H1 (cell line): ENCODE data around the gene PCGF3. TPM values are rescaled to one million over a fixed set of nuclear protein-coding genes. Genes with fewer than 3 reads are reported as not detected.

Source experiments
- CTCF ChIA-PET: fragments of 300-600 bp; sonication (Branson Sonifier 250); formaldehyde crosslinking; loops from one replicate; lab custom pipeline; 2021; ENCODE audit not compliant: partially characterized antibody; lab: Charles Lee
- POLR2A ChIA-PET: fragments of 300-600 bp; sonication (Branson Sonifier 250); formaldehyde crosslinking; loops from one replicate; lab custom pipeline; 2021; ENCODE audit warnings: inconsistent platforms; ENCODE audit not compliant: partially characterized antibody; lab: Charles Lee
- DNase-seq, 2 experiments: peaks; one replicate each; pipeline versions ENCODE4 v3.0.0 to v3.0.0-alpha.2; 2010 to 2022; ENCODE audit warnings: low spot score in 2 of 2, low read depth in 1 of 2, mixed read lengths in 1 of 2
- FAIRE-seq: peaks from 2 replicates; lab custom pipeline; 2011; peaks lifted over from hg19 to GRCh38; lab: Jason Lieb, UNC
- H2AFZ ChIP-seq: 2 replicates; pipeline ENCODE4 v1.8.1; 2012; ENCODE audit warnings: low read length, inconsistent platforms
- H2AK5ac ChIP-seq: 2 replicates; pipeline ENCODE4 v1.6.1; 2013; ENCODE audit warnings: low read depth, low read length
- H2BK120ac ChIP-seq: replicated peaks from 2 replicates; pipeline ENCODE3; 2013; ENCODE audit warnings: low read depth, low read length, inconsistent platforms
- H2BK12ac ChIP-seq: 2 replicates; pipeline ENCODE4 v1.6.1; 2013; ENCODE audit warnings: low read depth, low read length
- H2BK15ac ChIP-seq: 2 replicates; pipeline ENCODE4 v1.6.1; 2013; ENCODE audit warnings: low read length
- H2BK20ac ChIP-seq: 2 replicates; pipeline ENCODE4 v1.6.1; 2013; ENCODE audit warnings: low read length
- H2BK5ac ChIP-seq: 2 replicates; pipeline ENCODE4 v1.6.1; 2013; ENCODE audit warnings: low read depth, low read length
- H3K14ac ChIP-seq: 2 replicates; pipeline ENCODE4 v1.6.1; 2013; ENCODE audit warnings: inconsistent platforms; ENCODE audit not compliant: insufficient read length
- H3K18ac ChIP-seq: 2 replicates; pipeline ENCODE4 v1.6.1; 2013; ENCODE audit warnings: low read length; ENCODE audit errors: extremely low read depth
- H3K23ac ChIP-seq: 2 replicates; pipeline ENCODE4 v1.6.1; 2013; ENCODE audit warnings: inconsistent platforms; ENCODE audit not compliant: insufficient read length
- H3K23me2 ChIP-seq: 2 replicates; pipeline ENCODE4 v1.6.1; 2013; ENCODE audit warnings: low read depth, low read length
- H3K27ac ChIP-seq: 2 replicates; pipeline ENCODE4 v1.6.1; 2011; ENCODE audit warnings: low read depth, low read length, inconsistent platforms
- H3K27me3 ChIP-seq, 4 experiments: replicated peaks in 1 of 4; 1 replicate in 1 of 4; 2 replicates in 3 of 4; pipeline versions ENCODE4 v1.6.1 to v1.8.1; 2011 to 2013; ENCODE audit warnings: low read length in 3 of 4, mild to moderate bottlenecking in 3 of 4, inconsistent platforms in 2 of 4, mixed read lengths in 2 of 4, moderate library complexity in 1 of 4; ENCODE audit not compliant: control insufficient read depth in 3 of 4, insufficient read depth in 3 of 4; ENCODE audit errors: extremely low read depth in 1 of 4
- H3K36me3 ChIP-seq, 4 experiments: 2 replicates each; pipeline versions ENCODE4 v1.6.1 to v1.8.1; 2011 to 2013; ENCODE audit warnings: mild to moderate bottlenecking in 4 of 4, low read length in 3 of 4, moderate library complexity in 2 of 4, control low read depth in 1 of 4, inconsistent platforms in 1 of 4; ENCODE audit not compliant: insufficient read depth in 4 of 4, control insufficient read depth in 2 of 4
- H3K4ac ChIP-seq: replicated peaks from 2 replicates; pipeline ENCODE3; 2013; ENCODE audit warnings: low read length, low read depth, mixed read lengths, inconsistent platforms; ENCODE audit not compliant: insufficient read length
- H3K4me1 ChIP-seq, 4 experiments: replicated peaks in 1 of 4; 1 replicate in 1 of 4; 2 replicates in 3 of 4; pipeline versions ENCODE4 v1.6.1 to v1.8.1; 2011 to 2013; ENCODE audit warnings: low read length in 3 of 4, inconsistent platforms in 2 of 4, mixed read lengths in 1 of 4; ENCODE audit not compliant: insufficient read depth in 4 of 4, control insufficient read depth in 3 of 4
- H3K4me2 ChIP-seq, 2 experiments: 2 replicates each; pipeline versions ENCODE4 v1.6.1 to v1.8.1; 2011 to 2013; ENCODE audit warnings: low read depth in 2 of 2, low read length in 2 of 2, control low read depth in 1 of 2, inconsistent platforms in 1 of 2, mild to moderate bottlenecking in 1 of 2; ENCODE audit not compliant: insufficient read depth in 1 of 2
- H3K4me3 ChIP-seq, 4 experiments: fragments of 200-600, 300-600 bp in 1 of 4; sonication (generic), shearing (Covaris generic), sonication (Bioruptor Twin) in 1 of 4; 2 replicates each; pipeline versions ENCODE4 v1.5.1 to v1.8.1; 2011 to 2016; ENCODE audit warnings: low read length in 4 of 4, low read depth in 3 of 4, control low read depth in 2 of 4, inconsistent platforms in 2 of 4, mild to moderate bottlenecking in 2 of 4, mixed read lengths in 1 of 4, moderate library complexity in 1 of 4; ENCODE audit not compliant: insufficient read depth in 2 of 4; ENCODE audit errors: extremely low read depth in 1 of 4
- H3K56ac ChIP-seq: replicated peaks from 2 replicates; pipeline ENCODE3; 2013; ENCODE audit warnings: low read depth, mild to moderate bottlenecking, mixed read lengths, low read length, inconsistent platforms; ENCODE audit not compliant: insufficient read length
- H3K79me1 ChIP-seq: 2 replicates; pipeline ENCODE4 v1.6.1; 2013; ENCODE audit warnings: low read depth, low read length, control low read depth
- H3K79me2 ChIP-seq, 2 experiments: 2 replicates each; pipeline versions ENCODE4 v1.6.1 to v1.8.1; 2012 to 2013; ENCODE audit warnings: low read length in 2 of 2, mild to moderate bottlenecking in 2 of 2, inconsistent platforms in 1 of 2; ENCODE audit not compliant: insufficient read depth in 2 of 2, control insufficient read depth in 1 of 2
- H3K9ac ChIP-seq, 4 experiments: replicated peaks in 1 of 4; 1 replicate in 1 of 4; 2 replicates in 3 of 4; pipeline versions ENCODE4 v1.6.1 to v1.8.1; 2011 to 2013; ENCODE audit warnings: low read depth in 3 of 4, low read length in 3 of 4, control low read depth in 2 of 4, mild to moderate bottlenecking in 2 of 4, moderate library complexity in 2 of 4, inconsistent platforms in 1 of 4; ENCODE audit errors: extremely low read depth in 1 of 4
- H3K9me3 ChIP-seq, 2 experiments: 2 replicates each; pipeline versions ENCODE4 v1.6.1 to v1.8.1; 2012 to 2013; ENCODE audit warnings: mild to moderate bottlenecking in 2 of 2, moderate library complexity in 2 of 2, control low read depth in 1 of 2, inconsistent platforms in 1 of 2, low read depth in 1 of 2, low read length in 1 of 2, mixed read lengths in 1 of 2; ENCODE audit not compliant: insufficient read depth in 2 of 2
- H4K20me1 ChIP-seq, 2 experiments: replicated peaks in 1 of 2; 2 replicates each; pipeline versions ENCODE3 to v1.8.1; 2011 to 2013; ENCODE audit warnings: inconsistent platforms in 2 of 2, low read length in 2 of 2, mild to moderate bottlenecking in 1 of 2; ENCODE audit not compliant: insufficient read depth in 2 of 2, control insufficient read depth in 1 of 2
- H4K5ac ChIP-seq: 2 replicates; pipeline ENCODE4 v1.6.1; 2013; ENCODE audit warnings: low read length, low read depth, mixed read lengths, inconsistent platforms; ENCODE audit not compliant: insufficient read length
- H4K8ac ChIP-seq: 2 replicates; pipeline ENCODE4 v1.8.0; 2013; ENCODE audit warnings: mild to moderate bottlenecking, moderate library complexity, low read length, inconsistent platforms; ENCODE audit not compliant: insufficient read depth; ENCODE audit errors: extremely low read depth
- H4K91ac ChIP-seq: replicated peaks from 2 replicates; pipeline ENCODE3; 2013; ENCODE audit warnings: low read length, mixed read lengths, inconsistent platforms; ENCODE audit not compliant: insufficient read length
- WGBS, 2 experiments: shearing (Covaris generic) in 1 of 2; methylation state at CpG; one replicate each; pipeline versions ENCODE4 v1.1.6 to v1.1.7; 2013 to 2015; ENCODE audit warnings: low lambda C conversion rate in 2 of 2, mixed read lengths in 2 of 2, inconsistent platforms in 1 of 2, low coverage in 1 of 2, missing lambda C conversion rate in 1 of 2; ENCODE audit not compliant: insufficient replicate concordance in 2 of 2, insufficient coverage in 1 of 2, insufficient read length in 1 of 2; ENCODE audit errors: extremely low coverage in 1 of 2, missing lambda C conversion rate in 1 of 2; 5-methylcytosine and 5-hydroxymethylcytosine counted together
- polyA plus RNA-seq, 7 experiments: library from polyadenylated mRNA; depleted of rRNA in 3 of 7; stranded (reverse) in 5 of 7; unstranded in 2 of 7; fragments of >200 nt in 5 of 7; fragments of 200-250 nt in 2 of 7; gene quantifications; 1 replicate in 5 of 7; 2 replicates in 1 of 7; 4 replicates in 1 of 7; pipeline versions ENCODE4 v1.2.1 to v1.2.3, GENCODE V29; 2011 to 2013; ENCODE audit warnings: missing spikeins in 2 of 7, mixed read lengths in 2 of 7
- total RNA-seq: library from RNA; stranded (reverse); fragmentation: NEBNext Ultra II Directional; extraction: Animal tissue kit (Norgen Biotek cat#: 25700); gene quantifications from 2 replicates; pipeline ENCODE4 v1.2.1, GENCODE V29; 2021

Gene PCGF3
- total and polyA plus RNA-seq, 2 of the 8 experiments (the other 6 are each of a cell fraction or from before 2014, with no cell fraction given) = 52.7 to 52.9 TPM

GRCh38 chr4:712093-712492 lies 6.5 kb downstream of the PCGF3 start:
- peaks cover 2% of the 10 kb centered on the region; the same call in 1 of the 2 replicates for H3K23me2 ChIP-seq
- ChIA-PET POLR2A (interaction anchor here (1.5 kb wide), 1 partner anchor 25 kb away, joined by 4 read pairs; no protein-coding TSS in a partner anchor), CTCF (no interaction called here)
- no peak overlapping the region for H3K4ac ChIP-seq
- H3K27me3 ChIP-seq = no peaks in the 10 kb centered on the region
- H2BK120ac ChIP-seq = no peak overlapping the region
- H3K56ac ChIP-seq = no peak overlapping the region
- WGBS, 2 experiments = 97% methylated on average over 3 of the region's 3 CpGs; no CpG with 5 or more reads in 1 of the 2 experiments
- H3K4me3 ChIP-seq = no peak overlapping the region
- peaks cover 28% of the 10 kb centered on the region for H3K79me1 ChIP-seq
- H4K91ac ChIP-seq = no peak overlapping the region
- H3K4me1 ChIP-seq = peaks cover 0 to 2% (median 0%) of the 10 kb centered on the region in 4 experiments; a peak in 1 of 7 replicates
- H3K27ac ChIP-seq = no peak overlapping the region
- no peak overlapping the region for H2BK5ac ChIP-seq
- H3K18ac ChIP-seq = no peak overlapping the region
- H3K36me3 ChIP-seq = peaks cover 0 to 6% (median 0%) of the 10 kb centered on the region in 4 experiments; a peak in 2 of 8 replicates
- no peak overlapping the region for H2BK20ac ChIP-seq
- FAIRE-seq (no peak), DNase-seq (no peak)
- peaks cover 17 to 40% of the 10 kb centered on the region in 2 experiments for H4K20me1 ChIP-seq
- no peaks in the 10 kb centered on the region for H3K9me3 ChIP-seq
- no peak overlapping the region for H3K23ac ChIP-seq
- no peak overlapping the region for H2AK5ac ChIP-seq
- H3K79me2 ChIP-seq = peaks cover 16 to 81% of the 10 kb centered on the region in 2 experiments
- no peak overlapping the region for H3K14ac ChIP-seq
- no peak overlapping the region for H4K8ac ChIP-seq
- no peak overlapping the region for H4K5ac ChIP-seq
- H3K9ac ChIP-seq = no peak overlapping the region
- no peak overlapping the region for H2BK15ac ChIP-seq
- no peak overlapping the region for H2AFZ ChIP-seq
- no peak overlapping the region for H3K4me2 ChIP-seq
- H2BK12ac ChIP-seq = no peak overlapping the region
